Measurements from ENCODE around the gene LCN6.

The LCN6 gene

GRCh38 chr9:136751244-136751643, 2.9 kb upstream of the LCN6 start:
- DNase-seq (ENCODE audit: low spot score) = no peak
- no peak for TF ChIP-seq CTCF (IDR thresholded peaks at IDR 0.05; ENCODE audit: extremely low read depth, missing control alignments)

DNA sequence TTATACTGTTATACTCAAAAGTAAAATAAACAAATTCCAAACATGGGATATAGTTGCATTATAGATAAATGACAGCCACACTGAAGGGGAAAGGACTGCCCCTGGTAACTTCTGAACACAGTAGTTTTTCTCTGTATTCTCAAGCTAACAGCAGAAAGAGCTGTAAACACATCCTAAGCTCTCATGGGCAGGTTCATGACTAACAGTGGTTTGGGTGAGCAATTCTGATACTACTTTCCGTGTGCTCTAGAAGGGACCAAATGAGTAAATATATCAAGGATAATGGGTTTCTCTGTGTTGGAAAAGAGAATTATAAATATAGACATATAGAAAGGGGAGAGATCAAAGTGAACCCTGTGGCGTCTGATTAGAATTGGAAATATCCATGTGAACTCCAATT, 2.2 kb upstream of the LCN6 start:
- DNase-seq (ENCODE audit: low spot score) = no peak
- TF ChIP-seq CTCF (IDR thresholded peaks at IDR 0.05; ENCODE audit: extremely low read depth, missing control alignments) = no peak

DNA sequence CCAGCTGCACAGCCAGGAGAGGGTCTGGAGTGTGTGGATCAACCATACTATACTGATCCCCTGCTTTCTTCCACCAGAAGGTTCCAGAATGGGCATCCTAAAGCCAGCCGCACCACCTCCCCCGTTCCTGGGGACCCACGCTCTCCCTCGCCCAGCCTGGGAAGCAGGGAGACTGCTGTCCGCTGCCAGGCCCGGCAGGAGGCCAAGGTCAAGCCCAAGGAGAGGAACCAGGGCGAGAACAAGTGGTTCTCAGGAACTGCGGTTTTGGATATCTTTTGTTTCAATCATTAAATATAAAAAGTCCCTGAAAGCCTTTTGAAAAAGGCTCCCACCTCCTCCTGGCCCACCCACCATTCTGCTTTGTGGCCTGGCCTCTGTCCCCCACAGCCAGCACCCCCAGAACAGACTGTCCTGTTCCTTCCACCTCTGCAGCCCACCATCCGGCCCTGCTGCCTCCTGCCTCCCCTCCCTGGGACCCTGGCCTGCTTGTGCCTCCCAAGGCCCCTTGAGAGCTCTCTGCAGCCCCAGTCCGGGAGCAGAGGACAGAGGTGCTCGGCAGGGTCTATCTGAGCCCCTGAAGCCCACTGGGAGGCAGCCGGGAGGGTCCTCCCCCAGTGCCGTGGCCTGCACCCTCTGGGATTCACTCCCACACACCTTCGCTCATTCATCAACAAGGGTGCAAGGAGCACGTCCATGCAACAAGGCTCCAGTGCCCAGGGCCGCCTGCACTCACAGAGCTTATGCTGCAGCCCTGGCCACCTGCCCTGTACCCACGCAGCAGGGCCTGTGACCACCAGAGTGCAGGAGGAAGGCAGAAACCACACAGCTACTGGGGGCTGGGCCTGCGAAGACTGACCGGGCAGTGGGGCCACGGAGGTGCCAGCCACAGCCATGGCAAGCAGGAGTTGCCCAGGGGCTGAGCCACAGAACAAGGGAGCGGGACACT, 614 bp upstream of the LCN6 start:
- DNase-seq (ENCODE audit: low spot score) = no peak
- TF ChIP-seq CTCF (IDR thresholded peaks at IDR 0.05; ENCODE audit: extremely low read depth, missing control alignments) = no peak

DNA sequence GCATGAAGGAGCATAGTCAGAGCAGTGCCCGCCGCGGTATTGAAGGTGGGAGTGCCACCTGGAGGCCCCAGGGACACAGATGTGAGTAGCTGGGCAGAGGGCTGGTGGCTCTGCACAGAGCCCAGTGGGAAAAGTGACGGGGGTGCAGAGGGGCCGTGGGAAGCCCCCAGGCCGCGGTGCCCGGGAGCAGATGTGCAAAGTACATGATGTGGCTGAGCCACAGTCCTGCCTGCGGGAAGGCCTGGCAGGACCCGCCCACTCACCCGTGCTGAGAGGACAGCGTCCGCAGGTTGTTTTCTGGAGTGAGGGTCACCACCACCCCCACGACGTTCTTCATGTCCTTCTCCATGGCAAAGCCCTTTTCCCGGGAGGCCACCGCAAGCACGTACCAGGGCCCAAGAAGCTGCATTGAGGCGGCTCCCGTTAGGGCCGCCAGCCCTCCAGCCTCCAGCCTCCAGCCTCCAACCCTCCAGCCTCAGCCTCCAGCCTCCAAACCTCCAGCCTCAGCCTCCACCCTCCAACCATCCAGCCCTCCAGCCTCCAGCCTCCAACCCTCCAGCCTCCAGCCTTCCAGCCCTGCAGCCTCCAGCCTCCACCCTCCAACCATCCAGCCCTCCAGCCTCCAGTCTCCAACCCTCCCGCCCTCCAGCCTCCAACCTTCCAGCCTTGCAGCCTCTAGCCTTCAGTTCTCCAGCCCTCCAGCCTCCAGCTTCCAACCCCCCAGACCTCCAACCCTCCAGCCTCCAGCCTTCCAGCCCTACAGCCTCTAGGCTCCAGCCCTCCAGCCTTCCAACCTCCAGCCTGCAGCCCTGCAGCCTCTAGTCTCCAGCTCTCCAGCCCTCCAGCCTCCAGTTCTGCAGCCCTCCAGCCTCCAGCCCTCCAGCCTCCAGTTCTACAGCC, 914 bp downstream of the LCN6 start:
- TF ChIP-seq CTCF (IDR thresholded peaks at IDR 0.05; ENCODE audit: extremely low read depth, missing control alignments) = no peak
- no peak for DNase-seq (ENCODE audit: low spot score)

DNA sequence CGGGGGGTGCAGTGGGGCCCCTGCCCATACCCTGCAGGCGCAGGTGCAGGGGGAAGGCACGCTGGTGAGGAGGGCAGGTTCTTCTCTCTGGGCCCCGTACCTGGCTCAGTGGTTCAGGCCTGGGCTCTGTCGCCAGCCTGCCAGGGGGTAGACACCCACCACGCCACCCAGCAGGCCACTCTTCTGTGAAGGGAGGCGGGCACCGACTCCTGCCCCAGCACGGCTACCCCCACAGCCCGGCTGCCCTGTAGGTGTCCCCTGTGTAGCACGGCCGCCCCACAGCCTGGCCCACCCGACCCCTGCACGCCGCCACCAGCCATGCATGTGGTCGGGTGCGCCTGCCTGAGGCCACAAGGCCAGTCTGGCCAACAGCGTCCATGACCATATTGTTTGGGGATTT, 1.7 kb downstream of the LCN6 start:
- TF ChIP-seq CTCF (IDR thresholded peaks at IDR 0.05; ENCODE audit: extremely low read depth, missing control alignments) = no peak
- DNase-seq (ENCODE audit: low spot score) = no peak

DNA sequence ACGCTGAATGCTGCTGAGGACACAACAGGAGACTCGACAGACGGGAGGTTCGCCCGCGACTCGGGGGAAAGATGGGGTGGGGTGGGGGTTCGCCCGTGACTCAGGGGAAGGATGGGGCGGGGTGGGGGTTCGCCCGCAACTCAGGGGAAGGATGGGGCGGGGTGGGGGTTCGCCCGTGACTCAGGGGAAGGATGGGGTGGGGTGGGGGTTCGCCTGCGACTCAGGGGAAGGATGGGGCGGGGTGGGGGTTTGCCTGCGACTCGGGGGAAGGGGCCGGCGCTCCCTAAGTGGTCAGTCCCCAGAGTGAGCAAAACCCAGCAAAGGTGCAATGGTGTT, 2.2 kb downstream of the LCN6 start:
- DNase-seq (ENCODE audit: low spot score) = no peak
- TF ChIP-seq CTCF (IDR thresholded peaks at IDR 0.05; ENCODE audit: extremely low read depth, missing control alignments) = no peak

Data from GM20000 (cell line).